COR-L47 (cell line): ENCODE data around the gene PTAFR.

ENCODE experiments used
- DNase-seq: peaks from one replicate; lab custom pipeline; 2025; lab: John Stamatoyannopoulos, UW

The PTAFR gene

DNA sequence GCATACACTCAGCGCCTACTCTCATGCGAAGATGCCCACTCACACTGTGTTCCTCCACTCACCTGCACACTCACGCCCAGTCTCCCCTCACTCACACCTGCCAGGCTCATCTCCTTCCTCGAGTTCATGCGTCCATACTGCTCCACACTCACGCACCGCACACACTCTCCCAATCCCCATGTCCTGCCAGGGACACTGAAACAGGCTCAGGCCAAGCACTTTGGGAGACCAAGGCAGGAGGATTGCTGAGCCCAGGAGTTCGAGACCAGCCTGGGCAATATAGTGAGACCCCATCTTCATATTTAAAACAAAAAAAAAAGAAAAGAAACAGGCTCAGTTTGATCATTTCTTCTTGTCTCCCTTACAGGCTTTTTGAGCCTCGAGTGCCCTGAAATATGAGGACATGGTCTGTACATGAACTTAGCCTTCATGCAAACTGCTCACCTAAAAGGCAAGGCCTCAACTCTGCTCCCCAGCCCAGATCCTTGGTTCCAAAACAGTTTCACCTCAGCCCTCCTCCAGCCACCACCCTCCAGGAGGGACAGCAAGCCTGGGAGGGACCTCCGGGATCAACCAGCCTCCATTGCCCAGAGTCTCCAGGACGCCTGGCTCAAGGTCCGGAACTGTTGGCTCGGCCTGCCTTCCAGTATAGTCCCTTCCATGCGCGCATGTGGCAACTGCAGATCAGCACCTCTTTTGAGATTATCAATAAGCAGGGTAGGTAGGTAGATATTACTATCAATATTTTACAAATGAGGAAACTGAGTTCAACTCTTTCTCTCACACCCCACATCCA lies 2.4 kb upstream of the PTAFR start:
- no peak for DNase-seq

DNA sequence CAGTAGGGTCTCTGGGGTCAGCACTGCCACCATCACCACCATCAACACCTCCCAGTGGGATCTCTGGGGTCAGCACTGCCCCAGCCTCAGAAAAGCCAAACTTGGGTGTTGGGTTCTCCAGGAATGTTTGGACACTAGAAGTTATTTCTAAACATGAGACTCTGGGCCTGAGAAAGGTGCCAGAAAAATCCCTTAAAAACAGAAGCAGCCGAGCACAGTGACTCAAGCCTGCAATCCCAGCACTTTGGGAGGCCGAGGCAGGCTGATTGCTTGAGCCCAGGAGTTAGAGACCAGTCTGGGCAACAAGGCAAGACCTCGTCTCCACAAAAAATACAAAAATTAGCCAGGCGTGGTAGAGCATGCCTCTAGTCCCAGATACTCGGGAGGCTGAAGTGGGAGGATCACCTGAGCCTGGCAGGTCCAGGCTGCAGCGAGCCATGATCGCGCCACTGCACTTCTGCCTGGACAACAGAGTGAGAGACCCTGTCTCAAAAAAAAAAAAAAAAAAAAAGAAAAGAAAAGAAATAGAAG lies 470 bp downstream of the PTAFR start:
- DNase-seq = no peak

DNA sequence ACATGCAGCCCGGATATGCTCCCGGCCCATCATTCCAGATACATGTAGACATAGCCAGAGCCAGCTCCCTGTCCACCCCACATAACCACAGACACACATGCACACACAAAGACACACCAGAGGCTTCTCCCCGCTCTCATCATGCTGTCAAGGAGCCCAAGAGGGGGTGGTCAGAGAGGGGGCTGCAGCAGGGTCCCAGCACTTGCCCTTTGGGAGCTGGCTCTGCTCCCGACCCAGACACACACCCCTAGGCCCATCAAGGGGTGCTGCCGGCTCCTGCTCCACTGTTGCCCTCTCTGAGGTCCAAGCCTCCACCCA lies 2.6 kb downstream of the PTAFR start:
- DNase-seq = no peak

DNA sequence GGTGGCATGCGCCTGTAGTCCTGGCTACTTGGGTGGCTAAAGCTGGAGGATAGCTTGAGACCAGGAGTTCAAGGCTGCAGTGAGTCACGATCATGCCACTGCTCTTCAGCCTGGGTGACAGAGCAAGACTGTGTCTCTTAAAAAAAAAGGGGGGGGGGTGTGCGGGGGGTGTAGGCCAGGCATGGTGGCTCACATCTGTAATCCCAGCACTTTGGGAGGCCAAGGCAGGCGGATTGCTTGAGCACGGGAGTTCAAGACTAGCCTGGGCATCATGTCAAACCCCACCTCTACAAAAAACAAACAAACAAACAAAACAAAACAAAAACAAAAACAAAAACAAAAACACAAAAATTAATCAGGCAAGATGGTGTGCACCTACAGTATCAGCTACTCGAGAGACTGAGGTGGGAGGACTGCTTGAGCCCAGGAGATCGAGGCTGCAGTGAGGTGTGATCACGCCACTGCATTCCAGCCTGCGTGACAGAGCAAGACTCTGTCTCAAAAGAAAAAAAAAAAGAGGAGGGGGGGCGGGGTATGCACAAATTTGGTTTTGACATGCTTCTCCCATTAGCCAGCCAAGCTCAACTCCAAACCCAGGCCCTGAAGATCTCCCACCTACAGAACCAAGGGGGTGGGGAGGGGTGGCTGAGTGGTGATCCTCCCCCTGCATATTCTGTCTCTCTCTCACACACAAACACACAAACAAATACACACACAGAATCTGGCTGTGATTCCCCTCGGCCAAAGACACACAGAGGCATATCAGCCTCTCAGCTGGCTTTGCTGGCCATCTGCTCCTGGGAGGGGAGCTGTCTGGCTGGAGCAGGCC lies 3.1 kb downstream of the PTAFR start:
- DNase-seq = no peak

DNA sequence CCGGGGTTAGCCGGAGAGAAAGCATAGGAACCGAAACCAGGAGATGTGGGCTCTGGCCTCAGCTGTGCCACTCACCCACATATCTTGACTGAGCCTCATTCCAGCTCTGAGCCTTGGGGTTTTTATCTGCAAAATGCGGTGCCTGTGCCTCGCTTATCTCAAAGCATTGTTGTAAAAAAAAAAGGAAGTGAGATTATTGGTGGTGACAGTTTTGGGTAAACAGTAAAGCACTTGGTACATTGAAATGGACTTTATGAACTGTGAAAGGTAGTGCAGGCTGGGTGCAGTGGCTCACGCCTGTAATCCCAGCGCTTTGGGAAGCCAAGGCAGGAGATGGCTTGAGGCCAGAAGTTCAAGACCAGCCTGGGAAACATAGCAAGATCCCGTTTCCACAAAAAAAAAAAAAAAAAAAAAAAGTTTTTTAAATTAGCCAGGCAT lies 3.8 kb downstream of the PTAFR start:
- DNase-seq = no peak

DNA sequence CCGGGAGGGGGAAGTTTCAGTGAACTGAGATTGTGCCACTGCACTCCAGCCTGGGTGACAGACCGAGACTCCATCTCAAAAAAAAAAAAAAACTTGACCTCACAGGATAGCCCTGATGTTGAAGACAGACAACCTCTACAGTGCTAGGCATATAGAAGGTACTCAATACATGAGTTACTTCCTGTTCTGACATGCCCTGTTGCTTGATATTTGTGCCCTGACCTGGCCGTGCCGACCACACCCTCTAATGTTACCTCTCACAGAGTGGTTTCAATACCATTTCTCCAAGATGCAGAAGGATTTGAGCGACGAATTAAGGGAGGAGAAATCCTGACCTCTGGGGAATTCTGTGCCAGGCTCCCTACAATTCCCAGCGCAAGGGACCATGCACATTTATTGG lies 5.2 kb downstream of the PTAFR start:
- no peak for DNase-seq

DNA sequence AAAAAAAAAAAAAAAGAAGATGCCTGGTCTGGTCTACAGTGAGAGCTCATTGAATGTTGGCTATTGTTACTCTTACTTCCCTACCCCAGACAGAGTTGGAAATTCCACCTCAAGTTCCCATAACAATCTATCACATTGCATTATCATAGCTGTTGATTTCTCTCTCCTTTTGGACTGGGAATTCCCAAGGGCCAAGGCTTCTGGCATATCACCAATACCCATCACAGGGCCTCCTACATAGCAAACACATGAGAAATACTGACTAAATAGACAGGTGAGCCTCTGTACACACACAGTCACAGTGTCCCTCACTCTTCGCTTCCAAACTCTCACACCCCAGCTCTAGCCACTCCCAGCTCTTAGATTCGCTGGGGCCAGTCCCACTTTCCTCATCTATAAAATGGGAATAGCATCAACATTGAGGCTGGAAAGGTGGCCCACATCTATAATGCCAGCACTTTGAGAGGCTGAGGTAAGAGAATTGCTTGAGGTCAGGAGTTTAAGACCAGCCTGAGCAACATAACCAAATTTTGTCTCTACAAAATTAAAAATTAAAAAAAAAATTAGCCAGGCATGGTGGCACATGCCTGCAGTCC lies 6.4 kb downstream of the PTAFR start:
- DNase-seq = no peak

DNA sequence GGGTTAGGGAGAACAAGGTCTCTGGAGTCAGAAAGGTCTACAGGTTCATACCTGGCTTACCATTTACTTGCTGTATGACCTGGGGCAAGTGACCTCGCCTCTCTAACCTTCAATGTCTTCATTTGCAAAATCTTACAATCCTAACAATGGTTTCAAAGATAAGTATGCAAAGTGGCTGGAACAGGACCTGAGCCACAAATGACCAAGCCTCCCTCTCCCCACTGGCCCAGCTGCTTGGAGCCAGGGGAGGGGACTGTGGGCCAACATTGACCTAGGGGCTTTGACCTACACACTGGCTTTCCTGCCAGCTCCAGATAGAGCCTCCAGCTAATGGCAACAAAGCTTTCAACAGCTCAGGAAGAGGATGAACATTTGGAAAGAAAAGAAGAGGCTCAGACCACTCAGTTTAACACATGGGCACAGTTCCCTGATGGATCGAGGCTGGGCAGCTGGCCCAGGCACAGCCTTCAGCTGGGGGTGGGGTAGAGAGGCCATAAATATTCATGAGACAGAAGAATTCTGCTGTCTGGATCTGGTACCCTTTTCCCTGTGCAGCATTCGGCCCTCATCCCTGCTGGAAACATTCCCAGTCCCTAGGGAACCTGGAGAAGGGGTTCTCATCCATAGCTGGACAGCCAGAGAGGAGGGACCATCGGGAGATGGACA lies 12.9 kb downstream of the PTAFR start:
- no peak for DNase-seq

DNA sequence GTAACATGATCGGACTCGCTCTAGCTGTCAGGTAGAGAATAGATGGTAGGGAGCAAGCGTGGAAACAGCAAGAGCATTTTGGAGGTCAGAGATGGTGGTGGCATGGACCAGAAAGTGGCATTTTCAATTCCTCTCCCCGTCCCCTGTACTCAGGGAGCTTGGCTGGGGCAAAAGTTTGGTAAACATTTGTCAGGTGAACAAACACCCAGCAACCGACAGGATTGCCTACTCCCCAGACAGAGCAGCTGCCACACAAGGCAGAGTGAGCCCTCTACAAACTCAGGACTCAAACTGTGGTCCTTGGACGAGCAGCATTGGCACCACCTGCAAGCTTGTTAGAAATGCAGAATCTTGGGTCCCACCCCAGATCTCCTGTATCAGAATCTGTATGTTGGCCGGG lies 14.3 kb downstream of the PTAFR start:
- DNase-seq = no peak

DNA sequence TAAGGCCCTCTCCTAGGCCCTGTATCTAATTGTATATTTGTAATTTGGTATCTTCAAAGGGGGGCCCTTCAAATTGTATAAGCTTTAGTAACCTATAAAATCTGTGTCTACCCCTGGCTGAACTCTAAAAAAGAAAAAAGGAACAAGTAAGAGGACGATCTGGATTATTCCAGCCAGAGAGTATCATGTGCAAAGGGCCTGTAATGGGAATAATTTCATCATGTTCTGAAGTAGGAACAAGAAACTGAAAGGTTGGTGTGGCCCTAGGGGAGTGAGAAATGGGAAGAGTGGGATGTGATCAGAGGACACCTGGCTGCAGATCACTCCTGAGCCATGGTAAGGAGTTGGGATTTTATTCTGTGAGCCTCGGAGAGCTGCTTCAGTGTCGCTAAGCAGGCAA lies 14.7 kb downstream of the PTAFR start:
- DNase-seq = no peak

DNA sequence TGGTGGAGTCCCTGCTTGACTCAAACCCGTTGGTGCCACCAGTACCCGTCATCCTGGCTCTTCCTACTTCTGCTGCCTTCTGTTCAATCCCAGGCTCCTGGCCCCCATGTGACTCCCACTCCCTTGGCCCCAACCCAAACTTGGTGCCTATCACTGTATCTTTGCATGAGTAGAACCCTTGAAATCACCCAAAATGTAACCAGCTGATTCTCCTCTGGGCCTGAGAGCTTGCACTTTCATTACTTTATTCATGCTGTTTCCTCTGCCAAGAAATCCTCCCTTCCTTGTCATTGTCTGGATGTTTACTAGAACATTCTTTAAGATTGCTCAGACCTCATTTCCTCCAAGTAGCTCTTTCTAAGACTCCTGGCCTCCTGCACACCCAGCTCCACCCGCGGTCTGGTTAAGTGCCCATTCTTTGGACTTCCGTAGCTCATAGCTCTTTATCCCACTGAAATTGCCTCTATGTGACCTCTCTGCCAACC lies 15.7 kb downstream of the PTAFR start:
- no peak for DNase-seq

DNA sequence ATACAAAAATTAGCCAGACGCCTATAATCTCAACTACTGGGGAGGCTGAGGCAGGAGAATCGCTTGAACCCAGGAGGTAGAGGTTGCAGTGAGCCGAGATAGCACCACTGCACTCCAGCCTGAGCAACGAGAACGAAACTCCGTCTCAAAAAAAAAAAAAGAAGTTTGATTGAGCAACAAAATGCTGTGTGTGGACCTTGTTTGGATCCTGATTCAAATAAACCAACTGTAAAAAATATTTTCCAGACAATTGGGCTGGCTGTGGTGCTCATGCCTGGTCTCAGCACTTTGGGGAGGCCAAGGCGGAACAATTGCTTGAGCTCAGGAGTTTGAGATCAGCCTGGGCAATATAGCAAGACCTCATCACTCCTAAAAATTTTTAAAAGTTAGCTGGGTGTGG lies 16.8 kb downstream of the PTAFR start:
- no peak for DNase-seq

DNA sequence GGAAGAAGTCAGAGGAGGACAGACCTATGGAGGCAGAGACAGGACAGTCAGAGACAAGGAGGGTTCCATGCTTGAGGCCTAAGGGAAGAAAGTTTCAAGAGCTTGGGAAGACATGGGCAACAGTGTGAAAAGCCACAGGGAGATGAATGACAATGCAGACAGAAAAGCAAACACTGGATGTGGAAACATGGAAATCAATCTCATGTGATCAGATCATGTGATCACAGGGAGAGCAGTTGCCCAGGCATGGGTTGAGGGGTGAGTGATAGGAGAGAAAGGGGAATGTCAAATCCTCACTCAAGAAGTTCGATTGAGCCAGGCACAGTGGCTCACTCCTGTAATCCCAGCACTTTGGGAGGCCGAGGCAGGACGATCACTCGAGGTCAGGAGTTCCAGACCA lies 17.2 kb downstream of the PTAFR start:
- no peak for DNase-seq

DNA sequence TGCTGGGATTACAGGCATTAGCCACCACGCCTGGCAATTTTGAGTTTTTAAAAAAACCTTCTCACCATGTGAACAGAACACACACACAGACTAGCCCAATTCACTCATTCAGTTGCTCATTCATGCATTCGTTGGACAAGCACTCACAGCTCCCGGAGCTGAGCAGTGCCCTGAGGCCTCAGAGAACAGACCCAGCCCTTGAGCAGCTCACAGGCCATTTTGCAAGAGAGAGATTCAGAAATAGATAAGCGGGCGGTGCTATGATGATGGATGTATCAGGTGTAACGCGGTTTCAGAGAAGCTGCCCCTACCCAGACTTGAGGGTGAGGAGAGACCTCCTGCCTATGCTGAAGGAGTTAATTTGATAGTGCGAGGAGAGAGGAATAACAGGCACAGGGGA lies 18.6 kb downstream of the PTAFR start:
- DNase-seq = no peak

DNA sequence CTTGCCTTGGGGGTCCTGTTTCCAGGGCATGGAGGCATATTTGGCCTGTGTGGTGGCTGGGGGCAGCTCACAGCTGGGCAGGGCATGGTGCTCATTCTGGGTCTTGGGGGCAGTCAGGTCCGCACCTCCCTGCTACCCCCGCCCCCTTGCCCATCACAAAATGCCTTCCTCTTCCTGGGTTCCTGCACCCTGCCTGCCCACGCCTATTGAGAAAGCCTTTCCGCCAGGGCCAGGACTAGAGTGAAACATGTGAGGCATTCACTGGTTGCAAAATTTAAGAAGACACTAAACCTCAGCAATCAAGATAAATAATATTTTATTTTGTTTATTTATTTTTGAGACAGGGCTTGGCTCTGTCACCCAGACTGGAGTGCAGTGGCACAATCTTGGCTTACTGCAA lies 19.7 kb downstream of the PTAFR start:
- DNase-seq = no peak

DNA sequence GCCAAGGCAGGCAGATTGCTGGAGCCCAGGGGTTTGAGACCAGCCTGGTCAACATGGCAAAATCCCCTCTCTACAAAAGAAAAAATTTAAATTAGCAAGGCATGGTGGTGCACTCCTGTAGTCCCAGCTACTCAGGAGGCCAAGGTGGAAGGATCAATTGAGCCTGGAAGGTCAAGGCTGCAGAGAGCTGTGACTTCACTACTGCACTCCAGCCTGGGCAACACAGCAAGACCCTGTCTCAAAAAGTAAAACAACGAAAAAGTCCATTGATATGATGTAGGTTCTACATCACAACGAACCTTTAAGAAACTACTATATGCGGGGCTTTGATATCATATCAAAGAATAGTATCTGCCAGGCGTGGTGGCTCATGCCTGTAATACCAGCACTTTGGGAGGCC lies 20.9 kb downstream of the PTAFR start:
- no peak for DNase-seq

DNA sequence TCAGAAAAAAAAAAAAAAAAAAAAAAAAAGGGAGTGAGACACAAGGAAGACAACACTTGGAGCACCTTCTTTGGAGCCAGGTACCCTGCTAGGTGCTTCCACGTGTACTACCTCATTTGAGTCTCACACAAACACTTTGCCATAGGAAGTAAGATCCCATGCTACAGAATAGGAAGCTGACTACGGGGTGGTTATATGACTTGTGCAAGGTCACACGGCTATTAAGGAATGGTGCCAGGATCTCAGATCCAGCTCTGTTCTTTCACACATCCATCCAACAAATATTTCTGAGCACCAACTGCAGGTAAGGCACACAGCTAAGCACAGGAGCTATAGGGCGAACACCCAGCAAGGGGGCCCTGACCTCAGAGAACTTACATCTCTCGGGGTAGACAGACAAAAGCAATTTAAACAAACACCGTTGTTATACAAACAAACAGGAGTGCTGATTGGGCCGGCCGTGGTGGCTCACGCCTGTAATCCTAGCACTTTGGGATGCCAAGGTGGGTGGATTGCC lies 22.4 kb downstream of the PTAFR start:
- DNase-seq = no peak

DNA sequence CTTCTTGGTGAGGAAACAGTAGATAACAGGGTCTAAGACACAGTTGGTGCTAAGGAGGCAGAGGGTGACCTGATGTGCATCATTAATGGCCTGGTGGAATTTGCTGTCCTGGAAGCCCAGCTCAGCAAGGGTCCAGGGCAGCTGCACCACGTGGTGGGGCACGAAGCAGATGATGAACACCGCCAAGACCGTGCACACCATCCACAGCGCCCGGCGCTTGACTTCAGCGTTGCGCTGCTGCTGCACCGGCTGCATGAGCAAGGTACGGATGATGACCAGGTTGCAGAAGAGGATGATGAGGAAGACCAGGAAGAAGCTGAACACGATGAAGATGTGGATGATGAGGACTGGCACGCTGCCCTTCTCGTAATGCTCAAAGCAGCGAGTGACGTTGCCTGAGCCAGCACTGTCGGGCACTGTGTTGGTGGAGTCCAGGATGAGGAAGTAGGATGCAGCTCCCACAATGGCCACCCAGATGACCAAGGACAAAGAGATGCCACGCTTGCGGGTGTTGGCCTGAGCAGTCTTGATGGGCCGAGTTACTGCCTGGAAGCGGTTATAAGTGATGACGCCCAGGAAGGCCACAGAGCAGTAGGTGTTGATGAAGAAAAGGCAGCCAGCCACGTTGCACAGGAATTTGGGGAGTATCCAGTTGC lies 26.2 kb downstream of the PTAFR start:
- DNase-seq = no peak

DNA sequence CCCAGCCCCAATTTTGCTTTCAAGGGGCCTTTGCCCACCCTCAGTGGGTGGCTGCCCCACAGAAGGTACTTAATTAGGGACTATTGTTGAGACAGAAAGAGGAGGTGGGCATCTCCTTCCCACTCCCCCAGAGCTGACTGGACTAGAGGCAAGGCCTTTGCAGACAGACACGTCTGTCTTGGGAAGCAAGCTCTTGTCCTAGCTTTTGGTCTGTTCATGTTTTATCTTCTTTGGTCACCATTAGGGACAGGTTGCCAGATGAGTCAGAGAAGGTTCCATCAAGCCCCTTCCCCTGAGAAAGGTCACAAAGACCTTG lies 27.7 kb downstream of the PTAFR start:
- DNase-seq = no peak

DNA sequence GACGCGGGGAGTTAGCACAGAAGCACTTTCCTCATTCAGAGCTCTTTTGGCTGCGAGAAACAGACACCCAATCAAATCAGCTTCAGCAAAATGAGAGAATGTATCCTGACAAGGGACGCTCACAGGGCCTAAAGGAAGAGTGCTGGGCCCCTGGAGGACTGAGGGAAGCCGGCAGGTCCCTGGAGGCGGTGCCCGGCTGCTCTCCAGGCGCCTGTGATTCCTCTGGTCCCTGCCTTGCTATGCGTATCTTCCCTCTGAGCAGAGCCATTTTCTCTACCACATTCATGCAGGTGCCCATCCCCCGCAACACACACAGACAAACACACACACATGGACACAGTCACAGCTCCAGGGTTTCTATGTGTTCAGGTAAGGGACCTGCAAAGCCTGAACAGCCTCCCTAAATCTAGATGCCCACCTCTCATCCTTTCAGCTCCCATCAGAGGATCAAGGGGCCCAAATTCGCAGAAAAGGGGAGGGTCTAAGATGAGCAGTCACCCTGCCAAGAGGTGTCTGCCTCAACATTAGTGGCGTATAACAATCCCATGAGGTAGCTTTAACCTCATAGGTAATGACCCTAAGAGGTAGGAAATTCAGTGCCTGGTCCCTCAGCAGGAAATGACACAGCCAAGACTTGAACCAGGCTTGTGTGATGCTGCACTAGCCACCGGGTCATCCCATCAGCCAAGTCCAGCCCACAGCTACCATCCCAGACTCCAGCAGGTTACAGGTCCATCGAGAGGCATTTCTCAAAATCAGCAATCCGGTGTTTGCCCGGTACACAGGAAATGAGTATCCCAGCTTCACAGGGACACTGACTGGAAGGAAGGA lies 29.0 kb downstream of the PTAFR start:
- DNase-seq = no peak

DNA sequence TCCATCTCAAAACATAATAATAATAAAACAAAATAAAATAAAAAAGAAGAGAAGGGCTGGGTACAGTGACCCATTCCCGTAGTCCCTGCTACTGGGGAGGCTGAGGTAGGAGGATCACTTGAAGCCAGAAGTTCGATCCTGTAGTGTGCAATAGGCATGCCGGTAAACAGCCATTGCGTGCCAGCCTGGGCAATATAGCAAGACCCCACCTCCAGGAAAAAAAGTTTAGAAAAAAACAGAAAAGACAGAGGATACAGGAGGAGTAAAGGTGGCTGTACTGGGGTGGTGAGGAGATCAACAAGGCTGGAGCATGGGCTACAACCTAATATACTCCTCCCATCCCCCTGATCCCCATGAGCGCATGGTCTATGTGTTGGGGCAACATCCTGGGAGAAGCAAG lies 30.8 kb downstream of the PTAFR start:
- no peak for DNase-seq
